Measurements from ENCODE around the gene CDKAL1. TPM values are rescaled to one million over a fixed set of nuclear protein-coding genes. Genes with fewer than 3 reads are reported as not detected.

CDKAL1 gene
- total and polyA plus RNA-seq, 9 of the 15 experiments (the other 6 are each of a cell fraction or from before 2014, with no cell fraction given): 11.2 to 36.3 (median 20.1) TPM

DNA sequence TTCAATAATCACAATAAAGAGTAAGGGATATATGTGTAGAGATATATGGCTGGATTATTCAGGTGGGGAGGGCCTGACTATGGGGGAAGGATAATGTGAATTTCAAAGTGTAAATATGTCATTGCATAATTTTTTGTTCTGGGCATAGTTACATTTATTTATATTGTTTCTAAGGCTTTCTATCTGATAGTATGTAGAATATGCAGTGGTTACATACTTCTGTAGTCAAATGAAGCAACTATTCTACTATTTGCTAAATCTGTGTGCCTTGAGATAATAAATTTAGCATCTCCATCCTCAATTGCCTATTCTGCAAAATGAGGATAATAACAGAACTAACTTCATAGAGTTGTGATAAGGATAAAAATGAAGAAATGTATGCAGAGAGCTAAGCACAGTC is 359.2 kb downstream of the CDKAL1 start:
- Histone ChIP-seq H3K9me3 (replicated peaks; ENCODE audit: control insufficient read depth, insufficient read depth, low read depth, low read length) (no peaks in the 10 kb centered on the region), H3K27ac (ENCODE audit: extremely low read depth, low read depth, low read length) (no peak overlapping the region), H4K20me1 (replicated peaks; ENCODE audit: control insufficient read depth, insufficient read depth, low read length) (no peaks in the 10 kb centered on the region), H3K9me1 (ENCODE audit: control insufficient read depth, insufficient read depth, low read length) (no peaks in the 10 kb centered on the region), H3K27me3 (ENCODE audit: control insufficient read depth in 2 of 2, insufficient read depth in 2 of 2, low read length in 2 of 2) (no peaks in the 10 kb centered on the region), H3K4me3 (no peak overlapping the region), H3K4me1 (replicated peaks in 1 of 2; ENCODE audit: control insufficient read depth in 2 of 2, insufficient read depth in 2 of 2, low read length in 2 of 2) (no peaks in the 10 kb centered on the region), H3K4me2 (ENCODE audit: insufficient read depth, low read length) (no peak overlapping the region), H3K9ac (ENCODE audit: insufficient read depth in 1 of 2, low read depth in 2 of 2, low read length in 2 of 2) (no peak overlapping the region), H2AFZ (ENCODE audit: low read depth, low read length) (no peak overlapping the region), H3K36me3 (ENCODE audit: control insufficient read depth, insufficient read depth, low read length) (no peaks in the 10 kb centered on the region), H3K79me2 (ENCODE audit: control insufficient read depth, insufficient read depth, low read length) (no peaks in the 10 kb centered on the region)
- ATAC-seq: no peak
- FAIRE-seq: no peak
- no peak for DNase-seq (ENCODE audit: extremely low read depth in 1 of 4, low spot score in 3 of 4)
- intact Hi-C loops (cut with micrococcal nuclease): no loop called here
- no TSS peak for BruUV-seq (replicated peaks)
- CTCF ChIA-PET (ENCODE audit: low intra/inter-chr PET ratio): no interaction called here
- in situ Hi-C loops (cut with MboI): no loop called here
- POLR2A ChIA-PET: no interaction called here
- TF ChIP-seq CLOCK (CRISPR knock-in tag; IDR thresholded peaks at IDR 0.05; ENCODE audit: borderline replicate concordance) (no peak), SLC30A9 (CRISPR knock-in tag; IDR thresholded peaks at IDR 0.05) (no peak)

Measured in K562 (cell line).